KMS-11 (cell line): ENCODE measurements around the gene GDF10.

ENCODE experiments used
- H2AFZ ChIP-seq: fragments of 200-600 bp; sonication (generic); 2 replicates; pipeline ENCODE4 v1.6.1; 2016; ENCODE audit warnings: antibody characterized with exemption, mixed run types, low read depth
- H3K27ac ChIP-seq: fragments of 200-600 bp; sonication (generic); 2 replicates; pipeline ENCODE4 v1.6.1; 2016; ENCODE audit warnings: mild to moderate bottlenecking, mixed run types
- H3K27me3 ChIP-seq: fragments of 200-600 bp; sonication (generic); 2 replicates; pipeline ENCODE4 v1.6.1; 2017; ENCODE audit warnings: mild to moderate bottlenecking, low read depth, mixed run types, moderate library complexity; ENCODE audit not compliant: insufficient read depth
- H3K36me3 ChIP-seq: fragments of 200-600 bp; sonication (generic); 2 replicates; pipeline ENCODE4 v1.6.1; 2017; ENCODE audit warnings: mild to moderate bottlenecking, mixed run types; ENCODE audit not compliant: insufficient read depth
- H3K4me1 ChIP-seq: fragments of 200-600 bp; sonication (generic); 2 replicates; pipeline ENCODE4 v1.6.1; 2016; ENCODE audit warnings: mild to moderate bottlenecking, low read depth, mixed run types; ENCODE audit not compliant: poor library complexity, severe bottlenecking
- H3K4me2 ChIP-seq: fragments of 200-600 bp; sonication (generic); 2 replicates; pipeline ENCODE4 v1.7.0; 2016; ENCODE audit warnings: mild to moderate bottlenecking, mixed run types
- H3K4me3 ChIP-seq: fragments of 200-600 bp; sonication (generic); IDR thresholded peaks from 2 replicates; pipeline ENCODE4 v1.6.1; 2017; ENCODE audit warnings: low read depth, low read length, mixed read lengths; ENCODE audit not compliant: insufficient read depth
- H3K79me2 ChIP-seq: fragments of 200-600 bp; sonication (generic); 2 replicates; pipeline ENCODE4 v1.6.1; 2016; ENCODE audit warnings: low read depth, mixed run types; ENCODE audit not compliant: insufficient read depth
- H3K9ac ChIP-seq: fragments of 200-600 bp; sonication (generic); 2 replicates; pipeline ENCODE4 v1.6.1; 2016; ENCODE audit warnings: mild to moderate bottlenecking, mixed run types
- H4K20me1 ChIP-seq: fragments of 200-600 bp; sonication (generic); 2 replicates; pipeline ENCODE4 v1.6.1; 2016; ENCODE audit warnings: mild to moderate bottlenecking, mixed run types; ENCODE audit not compliant: insufficient read depth
- TF ChIP-seq, protein P1 (sequence below): fragments of 200-600 bp; sonication (generic); conservative IDR thresholded peaks from 2 replicates; pipeline ENCODE4 v1.6.1; 2017; ENCODE audit warnings: low read depth, mild to moderate bottlenecking, antibody characterized with exemption, low read length, moderate library complexity, mixed read lengths

GDF10 gene

DNA sequence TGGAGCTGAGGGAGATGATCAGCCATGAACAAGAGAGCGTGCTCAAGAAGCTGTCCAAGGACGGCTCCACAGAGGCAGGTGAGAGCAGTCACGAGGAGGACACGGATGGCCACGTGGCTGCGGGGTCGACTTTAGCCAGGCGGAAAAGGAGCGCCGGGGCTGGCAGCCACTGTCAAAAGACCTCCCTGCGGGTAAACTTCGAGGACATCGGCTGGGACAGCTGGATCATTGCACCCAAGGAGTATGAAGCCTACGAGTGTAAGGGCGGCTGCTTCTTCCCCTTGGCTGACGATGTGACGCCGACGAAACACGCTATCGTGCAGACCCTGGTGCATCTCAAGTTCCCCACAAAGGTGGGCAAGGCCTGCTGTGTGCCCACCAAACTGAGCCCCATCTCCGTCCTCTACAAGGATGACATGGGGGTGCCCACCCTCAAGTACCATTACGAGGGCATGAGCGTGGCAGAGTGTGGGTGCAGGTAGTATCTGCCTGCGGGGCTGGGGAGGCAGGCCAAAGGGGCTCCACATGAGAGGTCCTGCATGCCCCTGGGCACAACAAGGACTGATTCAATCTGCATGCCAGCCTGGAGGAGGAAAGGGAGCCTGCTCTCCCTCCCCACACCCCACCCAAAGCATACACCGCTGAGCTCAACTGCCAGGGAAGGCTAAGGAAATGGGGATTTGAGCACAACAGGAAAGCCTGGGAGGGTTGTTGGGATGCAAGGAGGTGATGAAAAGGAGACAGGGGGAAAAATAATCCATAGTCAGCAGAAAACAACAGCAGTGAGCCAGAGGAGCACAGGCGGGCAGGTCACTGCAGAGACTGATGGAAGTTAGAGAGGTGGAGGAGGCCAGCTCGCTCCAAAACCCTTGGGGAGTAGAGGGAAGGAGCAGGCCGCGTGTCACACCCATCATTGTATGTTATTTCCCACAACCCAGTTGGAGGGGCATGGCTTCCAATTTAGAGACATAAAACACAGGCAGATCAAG, 25.6 kb downstream of the GDF10 start:
- no peak overlapping the region for H3K4me3 ChIP-seq

GRCh38 chr10:47326306-47326926, 26.4 kb downstream of the GDF10 start:
- Histone ChIP-seq H2AFZ (no peak overlapping the region), H4K20me1 (no peaks in the 10 kb centered on the region), H3K27ac (no peak overlapping the region), H3K4me3 (no peak overlapping the region), H3K9ac (no peak overlapping the region), H3K27me3 (no peaks in the 10 kb centered on the region), H3K4me1 (no peaks in the 10 kb centered on the region), H3K36me3 (no peaks in the 10 kb centered on the region), H3K79me2 (no peaks in the 10 kb centered on the region), H3K4me2 (no peak overlapping the region)
- TF ChIP-seq, protein P1, sequence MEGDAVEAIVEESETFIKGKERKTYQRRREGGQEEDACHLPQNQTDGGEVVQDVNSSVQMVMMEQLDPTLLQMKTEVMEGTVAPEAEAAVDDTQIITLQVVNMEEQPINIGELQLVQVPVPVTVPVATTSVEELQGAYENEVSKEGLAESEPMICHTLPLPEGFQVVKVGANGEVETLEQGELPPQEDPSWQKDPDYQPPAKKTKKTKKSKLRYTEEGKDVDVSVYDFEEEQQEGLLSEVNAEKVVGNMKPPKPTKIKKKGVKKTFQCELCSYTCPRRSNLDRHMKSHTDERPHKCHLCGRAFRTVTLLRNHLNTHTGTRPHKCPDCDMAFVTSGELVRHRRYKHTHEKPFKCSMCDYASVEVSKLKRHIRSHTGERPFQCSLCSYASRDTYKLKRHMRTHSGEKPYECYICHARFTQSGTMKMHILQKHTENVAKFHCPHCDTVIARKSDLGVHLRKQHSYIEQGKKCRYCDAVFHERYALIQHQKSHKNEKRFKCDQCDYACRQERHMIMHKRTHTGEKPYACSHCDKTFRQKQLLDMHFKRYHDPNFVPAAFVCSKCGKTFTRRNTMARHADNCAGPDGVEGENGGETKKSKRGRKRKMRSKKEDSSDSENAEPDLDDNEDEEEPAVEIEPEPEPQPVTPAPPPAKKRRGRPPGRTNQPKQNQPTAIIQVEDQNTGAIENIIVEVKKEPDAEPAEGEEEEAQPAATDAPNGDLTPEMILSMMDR: no peak

More for the DNA sequence above, 25.6 kb downstream of the GDF10 start:
- Histone ChIP-seq H3K27me3 (no peaks in the 10 kb centered on the region), H3K79me2 (no peaks in the 10 kb centered on the region), H3K27ac (no peak overlapping the region), H3K9ac (no peak overlapping the region), H4K20me1 (no peaks in the 10 kb centered on the region), H2AFZ (no peak overlapping the region), H3K4me2 (no peak overlapping the region), H3K36me3 (no peaks in the 10 kb centered on the region), H3K4me1 (no peaks in the 10 kb centered on the region)
- TF ChIP-seq, protein P1: no peak

DNA sequence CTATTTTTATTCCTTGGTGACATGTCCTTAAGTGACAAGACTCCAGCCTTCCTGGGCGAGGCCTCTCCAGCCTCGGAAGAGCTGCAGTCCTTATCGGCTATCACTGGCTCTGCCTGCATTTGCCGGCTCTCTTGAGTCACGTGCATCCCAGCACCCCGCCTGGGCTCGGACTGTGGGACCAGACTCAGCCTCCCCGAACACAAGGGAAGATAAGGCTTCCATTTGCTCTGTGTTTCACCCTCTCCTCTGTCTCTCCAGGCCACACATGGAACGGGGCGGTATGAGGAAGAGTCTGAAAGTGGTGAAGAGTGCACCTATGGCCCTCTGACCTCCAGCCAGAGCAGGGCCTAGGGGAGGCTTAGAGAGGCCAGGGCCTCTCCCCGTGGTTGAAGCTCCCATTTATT, 26.9 kb downstream of the GDF10 start:
- H3K4me3 ChIP-seq: no peak overlapping the region
- TF ChIP-seq, protein P1: no peak
- no peak overlapping the region for H2AFZ ChIP-seq
- H3K4me2 ChIP-seq: no peak overlapping the region
- H4K20me1 ChIP-seq: no peaks in the 10 kb centered on the region
- no peak overlapping the region for H3K27ac ChIP-seq
- no peaks in the 10 kb centered on the region for H3K36me3 ChIP-seq
- H3K4me1 ChIP-seq: no peaks in the 10 kb centered on the region
- H3K9ac ChIP-seq: no peak overlapping the region
- no peaks in the 10 kb centered on the region for H3K79me2 ChIP-seq
- H3K27me3 ChIP-seq: no peaks in the 10 kb centered on the region

- TF ChIP-seq, protein P1: no peak
- H3K27me3 ChIP-seq: no peaks in the 10 kb centered on the region
- H3K36me3 ChIP-seq: no peaks in the 10 kb centered on the region
- no peak overlapping the region for H3K4me2 ChIP-seq
- no peaks in the 10 kb centered on the region for H3K79me2 ChIP-seq
- H2AFZ ChIP-seq: no peak overlapping the region
- H4K20me1 ChIP-seq: no peaks in the 10 kb centered on the region
- H3K9ac ChIP-seq: no peak overlapping the region
- no peaks in the 10 kb centered on the region for H3K4me1 ChIP-seq
- H3K4me3 ChIP-seq: no peak overlapping the region
- no peak overlapping the region for H3K27ac ChIP-seq
Observed at GRCh38 chr10:47329855-47330254, 29.9 kb downstream of the GDF10 start.
